Tracheal epithelial cell (primary cell): ENCODE results near the gene LGALS8. TPM values are rescaled to one million over a fixed set of nuclear protein-coding genes. Genes with fewer than 3 reads are reported as not detected.

Experiments used
- total RNA-seq: library from RNA; depleted of rRNA; stranded (reverse); fragments of >200 nt; gene quantifications from 2 replicates; pipeline ENCODE4 v1.2.1, GENCODE V29; 2014

The LGALS8 gene
- total RNA-seq: 39.9 and 66.3 TPM in 2 replicates

DNA sequence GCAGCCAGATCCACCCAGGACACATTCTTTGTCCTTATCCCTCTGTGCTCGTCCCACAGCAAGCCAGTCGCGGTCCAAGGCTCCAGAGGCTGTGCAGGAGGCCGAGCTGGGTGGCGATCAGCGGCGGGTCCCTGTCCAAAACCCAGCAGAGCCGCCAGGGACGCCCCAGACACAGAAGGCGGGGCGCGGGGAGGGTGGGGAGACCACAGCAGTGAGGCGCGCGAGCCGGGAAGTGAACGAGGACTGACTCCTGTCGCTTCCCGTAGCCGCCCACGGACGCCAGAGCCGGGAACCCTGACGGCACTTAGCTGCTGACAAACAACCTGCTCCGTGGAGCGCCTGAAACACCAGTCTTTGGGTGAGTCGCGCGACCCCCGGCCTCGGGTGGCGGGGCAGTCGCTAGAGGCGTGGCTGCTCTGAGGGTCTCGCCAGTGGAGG, at the start of gene LGALS8:
TSS of gene LGALS8 (plus strand) at position 279 of the 438 bp plus-strand sequence. CDS start 2,089 bp downstream, outside the sequence.

Other genes with a start within 250 kb of the LGALS8 start
- 2.8 and 5.1 TPM in 2 replicates for gene ERO1B, start 242.0 kb upstream of the LGALS8 start, total RNA-seq
- gene EDARADD, start 129.7 kb upstream of the LGALS8 start, total RNA-seq: 0.85 and 3.1 TPM in 2 replicates
- gene HEATR1, start 80.5 kb downstream of the LGALS8 start, total RNA-seq: 32.5 and 45.4 TPM in 2 replicates
- gene ACTN2, start 162.5 kb downstream of the LGALS8 start, total RNA-seq: not detected in 2 replicates